GM23248 (cell line): ENCODE data around the gene CTXN3. TPM values are rescaled to one million over a fixed set of nuclear protein-coding genes. Genes with fewer than 3 reads are reported as not detected.

ENCODE experiments used
- DNase-seq: peaks from one replicate; pipeline ENCODE4 v3.0.0-alpha.2; 2015
- H2AFZ ChIP-seq: fragments of 200-600 bp; sonication (generic); 2 replicates; pipeline ENCODE4 v1.6.1; 2016; ENCODE audit warnings: antibody characterized with exemption
- H3F3A ChIP-seq: fragments of 200-600 bp; sonication (generic); 2 replicates; pipeline ENCODE4 v1.6.1; 2016; ENCODE audit warnings: mild to moderate bottlenecking, antibody characterized with exemption, mixed run types; ENCODE audit not compliant: insufficient read depth
- H3K27ac ChIP-seq: fragments of 200-600 bp; sonication (generic); 2 replicates; pipeline ENCODE4 v1.5.1; 2016; ENCODE audit warnings: mild to moderate bottlenecking
- H3K27me3 ChIP-seq: fragments of 200-600 bp; sonication (generic); replicated peaks from 2 replicates; pipeline ENCODE4 v1.6.1; 2016; ENCODE audit warnings: mild to moderate bottlenecking; ENCODE audit not compliant: insufficient read depth
- H3K36me3 ChIP-seq: fragments of 200-600 bp; sonication (generic); 2 replicates; pipeline ENCODE4 v1.6.1; 2016; ENCODE audit warnings: low read depth, mild to moderate bottlenecking
- H3K4me1 ChIP-seq: fragments of 200-600 bp; sonication (generic); 2 replicates; pipeline ENCODE4 v1.6.1; 2016; ENCODE audit warnings: mild to moderate bottlenecking; ENCODE audit not compliant: insufficient read depth
- H3K4me2 ChIP-seq: fragments of 200-600 bp; sonication (generic); one replicate; pipeline ENCODE4 v1.6.1; 2016; ENCODE audit warnings: mild to moderate bottlenecking; ENCODE audit not compliant: unreplicated experiment
- H3K4me3 ChIP-seq: fragments of 200-600 bp; sonication (generic); 2 replicates; pipeline ENCODE4 v1.5.1; 2016; ENCODE audit warnings: mild to moderate bottlenecking
- H3K79me2 ChIP-seq: fragments of 200-600 bp; sonication (generic); 2 replicates; pipeline ENCODE4 v1.6.1; 2016; ENCODE audit warnings: mild to moderate bottlenecking; ENCODE audit not compliant: insufficient read depth
- H3K9ac ChIP-seq: fragments of 200-600 bp; sonication (generic); 2 replicates; pipeline ENCODE4 v1.6.1; 2016; ENCODE audit warnings: mild to moderate bottlenecking
- H3K9me2 ChIP-seq: fragments of 200-600 bp; sonication (generic); 2 replicates; pipeline ENCODE4 v1.6.1; 2016; ENCODE audit warnings: mixed run types, mild to moderate bottlenecking, moderate library complexity; ENCODE audit not compliant: insufficient read depth
- H3K9me3 ChIP-seq: fragments of 200-600 bp; sonication (generic); one replicate; pipeline ENCODE4 v1.6.1; 2017; ENCODE audit warnings: low read depth
- H4K20me1 ChIP-seq: fragments of 200-600 bp; sonication (generic); 2 replicates; pipeline ENCODE4 v1.6.0; 2016; ENCODE audit not compliant: insufficient read depth
- EZH2 ChIP-seq: fragments of 200-600 bp; sonication (generic); IDR thresholded peaks from 2 replicates; pipeline ENCODE4 v1.6.1; 2018; ENCODE audit warnings: antibody characterized with exemption, mild to moderate bottlenecking; ENCODE audit not compliant: insufficient read depth, poor library complexity, severe bottlenecking
- EZH2phosphoT487 ChIP-seq: fragments of 200-600 bp; sonication (generic); IDR thresholded peaks from 2 replicates; pipeline ENCODE4 v1.6.1; 2018; ENCODE audit warnings: antibody characterized with exemption, moderate library complexity, mild to moderate bottlenecking, low read depth; ENCODE audit not compliant: insufficient read depth
- WGBS, 2 experiments: methylation state at CpG; one replicate each; pipeline ENCODE4 v1.1.6; 2015 to 2017; ENCODE audit warnings: low lambda C conversion rate in 2 of 2, low coverage in 1 of 2; ENCODE audit errors: missing lambda C conversion rate in 2 of 2; 5-methylcytosine and 5-hydroxymethylcytosine counted together
- in situ Hi-C: fragments of 300-500 bp; cut with MboI; formaldehyde crosslinking; loops from 2 replicates; pipeline ENCODE4 v1.15.0; 2020
- polyA plus RNA-seq: library from polyadenylated mRNA; unstranded; fragments of >200 nt; fragmentation: Nextera tagmentation; extraction: Ambion mirVana; gene quantifications from 2 replicates; pipeline ENCODE4 v1.2.1, GENCODE V29; 2016
- total RNA-seq: library from RNA; depleted of rRNA; stranded (reverse); fragments of >200 nt; shearing (Covaris generic); gene quantifications from 2 replicates; pipeline ENCODE4 v1.2.3, GENCODE V29; 2014

CTXN3 gene
- total and polyA plus RNA-seq, 2 experiments from 2014 or later: not detected

DNA sequence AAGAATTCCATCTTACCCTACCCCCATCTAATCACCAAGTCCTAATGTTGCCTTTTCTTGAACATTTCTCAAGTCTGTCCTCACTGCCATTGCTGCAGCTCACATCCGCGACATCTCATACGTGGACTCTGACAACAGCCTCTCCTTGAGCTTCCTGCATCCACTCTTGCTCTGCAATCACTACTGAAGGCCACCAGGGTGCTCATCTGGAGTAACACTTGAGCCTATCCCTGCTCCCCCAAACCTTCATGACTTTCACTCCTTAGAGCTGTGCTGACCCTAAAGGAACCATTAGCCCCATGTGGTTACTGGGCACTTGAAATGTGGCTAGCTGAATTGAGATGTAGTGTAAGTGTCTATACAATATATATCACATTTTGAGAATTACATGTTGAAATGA is 46.4 kb upstream of the CTXN3 start:
- 77 to 79% methylated on average over 3 of the region's 3 CpGs for WGBS, 2 experiments
- no peak overlapping the region for H3K9ac ChIP-seq
- DNase-seq: no peak
- H4K20me1 ChIP-seq: no peaks in the 10 kb centered on the region
- H3K9me3 ChIP-seq: no peaks in the 10 kb centered on the region
- H3K4me1 ChIP-seq: no peaks in the 10 kb centered on the region
- no peaks in the 10 kb centered on the region for H3K9me2 ChIP-seq
- no peak for TF ChIP-seq EZH2
- no peak for TF ChIP-seq EZH2phosphoT487
- H3K36me3 ChIP-seq: no peaks in the 10 kb centered on the region
- peaks cover 31% of the 10 kb centered on the region for H3K27me3 ChIP-seq
- in situ Hi-C loops: no loop called here
- no peak overlapping the region for H3K4me3 ChIP-seq
- H3K79me2 ChIP-seq: no peaks in the 10 kb centered on the region
- H2AFZ ChIP-seq: no peak overlapping the region
- no peak overlapping the region for H3K27ac ChIP-seq
- no peaks in the 10 kb centered on the region for H3F3A ChIP-seq
- H3K4me2 ChIP-seq: no peak overlapping the region

- Histone ChIP-seq H3K79me2 (no peaks in the 10 kb centered on the region), H3K9me2 (no peaks in the 10 kb centered on the region), H3K27ac (no peak overlapping the region), H3K4me3 (no peak overlapping the region), H2AFZ (no peak overlapping the region), H4K20me1 (no peaks in the 10 kb centered on the region), H3K9ac (no peak overlapping the region), H3K4me1 (no peaks in the 10 kb centered on the region), H3K36me3 (no peaks in the 10 kb centered on the region), H3K27me3 (peaks cover 31% of the 10 kb centered on the region), H3K9me3 (no peaks in the 10 kb centered on the region), H3K4me2 (no peak overlapping the region), H3F3A (no peaks in the 10 kb centered on the region)
- TF ChIP-seq EZH2phosphoT487 (no peak), EZH2 (no peak)
- in situ Hi-C loops: no loop called here
- DNase-seq: no peak
- whole genome bisulfite sequencing, 2 experiments: 29 to 32% methylated on average over 8 of the region's 8 CpGs
Measured at GRCh38 chr5:127602896-127603844, 45.7 kb upstream of the CTXN3 start.

- H3K79me2 ChIP-seq: no peaks in the 10 kb centered on the region
- H3K9me2 ChIP-seq: no peaks in the 10 kb centered on the region
- 38 to 39% methylated on average over 6 of the region's 6 CpGs for WGBS, 2 experiments
- H2AFZ ChIP-seq: no peak overlapping the region
- H3F3A ChIP-seq: no peaks in the 10 kb centered on the region
- TF ChIP-seq EZH2phosphoT487 (no peak), EZH2 (no peak)
- no peak overlapping the region for H3K9ac ChIP-seq
- H3K4me3 ChIP-seq: no peak overlapping the region
- no peaks in the 10 kb centered on the region for H3K36me3 ChIP-seq
- H3K4me2 ChIP-seq: no peak overlapping the region
- no peak overlapping the region for H3K27ac ChIP-seq
- H3K4me1 ChIP-seq: no peaks in the 10 kb centered on the region
- H4K20me1 ChIP-seq: no peaks in the 10 kb centered on the region
- in situ Hi-C loops: no loop called here
- 0 out of 2 replicates have a peak, but pooled peaks cover 12% of the 10 kb centered on the region for H3K27me3 ChIP-seq
- H3K9me3 ChIP-seq: no peaks in the 10 kb centered on the region
- no peak for DNase-seq
Measured at GRCh38 chr5:127608077-127608660, 40.7 kb upstream of the CTXN3 start.

DNA sequence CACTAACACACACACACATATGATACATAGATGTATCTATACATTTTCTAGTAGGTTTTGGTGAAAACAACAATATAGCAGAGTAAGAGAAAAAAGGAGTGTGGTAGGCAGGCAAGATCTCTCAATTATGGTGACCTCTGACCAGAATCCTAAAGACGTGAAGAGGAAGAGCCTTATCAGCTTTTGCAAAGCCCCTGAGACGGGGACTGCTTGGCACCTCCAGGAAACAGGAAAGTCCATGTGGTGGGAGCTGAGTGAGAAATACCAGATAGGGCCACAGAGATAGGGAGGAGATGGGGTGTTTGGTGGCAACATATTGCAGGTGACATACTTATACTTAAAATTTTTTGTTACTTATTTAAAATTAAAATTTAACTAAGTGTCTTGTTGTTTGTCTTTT is 39.9 kb upstream of the CTXN3 start:
- DNase-seq: no peak
- Histone ChIP-seq H3K27me3 (0 out of 2 replicates have a peak, but pooled peaks cover 6% of the 10 kb centered on the region), H3K9me2 (no peaks in the 10 kb centered on the region), H2AFZ (no peak overlapping the region), H3K9ac (no peak overlapping the region), H4K20me1 (no peaks in the 10 kb centered on the region), H3K4me3 (no peak overlapping the region), H3K4me1 (no peaks in the 10 kb centered on the region), H3K4me2 (no peak overlapping the region), H3K79me2 (no peaks in the 10 kb centered on the region), H3K9me3 (no peaks in the 10 kb centered on the region), H3K36me3 (no peaks in the 10 kb centered on the region), H3F3A (no peaks in the 10 kb centered on the region), H3K27ac (no peak overlapping the region)
- WGBS, 2 experiments: 51 to 63% methylated on average over 2 of the region's 2 CpGs
- in situ Hi-C loops: no loop called here
- TF ChIP-seq EZH2phosphoT487 (no peak), EZH2 (no peak)
